ENCODE measurements around the gene VENTX. TPM values are rescaled to one million over a fixed set of nuclear protein-coding genes. Genes with fewer than 3 reads are reported as not detected.

The VENTX gene
- total and polyA plus RNA-seq, 2 of the 4 experiments (the other 2 are of a cell fraction): not detected

DNA sequence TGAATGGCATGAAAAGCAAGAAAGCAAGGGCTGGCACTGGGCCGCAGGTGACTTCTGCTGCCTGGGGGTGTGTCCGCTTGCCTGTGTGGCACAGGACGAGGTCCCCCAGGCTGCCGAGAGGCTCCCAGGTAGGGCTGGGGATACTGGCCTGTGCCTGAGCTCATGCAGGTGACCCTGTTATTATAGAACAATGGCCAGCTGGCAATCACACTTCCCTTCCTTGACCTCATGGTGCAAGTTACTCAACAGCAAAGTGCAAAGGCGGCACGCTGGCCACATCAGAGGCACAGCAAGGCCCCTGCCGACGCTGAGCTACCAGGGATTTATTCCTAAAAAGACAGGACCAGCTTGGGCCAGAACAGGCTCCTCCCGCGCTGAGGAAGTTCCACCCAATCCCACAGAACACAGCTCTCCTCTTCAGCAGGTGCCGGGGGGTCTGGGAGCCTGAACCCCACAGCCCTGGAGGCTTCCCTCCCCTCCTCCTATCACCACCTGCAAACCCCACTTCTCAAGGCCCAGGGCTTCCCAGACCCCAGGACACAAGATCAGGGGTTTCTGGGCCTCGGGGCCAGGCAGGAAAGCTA lies 40.4 kb downstream of the VENTX start:
- Histone ChIP-seq H3K79me1 (ENCODE audit: low read depth in 1 of 2, low read length in 2 of 2) (peaks cover 0 to 3% of the 10 kb centered on the region in 2 experiments; a peak in 1 of 4 replicates), H4K91ac (ENCODE audit: insufficient read depth, low read depth, low read length) (no peak overlapping the region), H3K56ac (ENCODE audit: extremely low read depth, insufficient read depth, low read length) (no peak overlapping the region), H3K9me1 (ENCODE audit: insufficient read depth, low read length) (0 out of 2 replicates have a peak, but pooled peaks cover 4% of the 10 kb centered on the region), H2AFZ (replicated peaks; ENCODE audit: low read length, poor library complexity) (peak overlapping the region; percentile 75), H3K27me3 (ENCODE audit: control insufficient read depth, insufficient read depth, low read length) (peaks cover 9% of the 10 kb centered on the region), H3K14ac (replicated peaks; ENCODE audit: low read depth, low read length) (no peak overlapping the region), H2BK5ac (ENCODE audit: low read depth, low read length, poor library complexity, severe bottlenecking) (no peak overlapping the region), H3K4me1 (ENCODE audit: control insufficient read depth, insufficient read depth, low read length) (peaks cover 10% of the 10 kb centered on the region), H2AK9ac (replicated peaks; ENCODE audit: low read depth, low read length, poor library complexity) (no peak overlapping the region), H3K18ac (ENCODE audit: low read depth, low read length) (no peak overlapping the region), H3K4ac (ENCODE audit: low read depth, low read length) (no peak overlapping the region), H2AK5ac (ENCODE audit: low read depth, low read length) (0 out of 2 replicates have a peak overlapping the region, but pooled peaks have one; percentile 9), H2BK15ac (ENCODE audit: low read depth, low read length) (no peak overlapping the region), H4K20me1 (ENCODE audit: insufficient read depth, low read length) (peaks cover 7% of the 10 kb centered on the region; the same call in 1 of the 2 replicates), H3K4me2 (ENCODE audit: low read depth, low read length) (no peak overlapping the region), H4K5ac (ENCODE audit: low read depth, low read length) (no peak overlapping the region), H3K9me3 (ENCODE audit: control insufficient read depth, insufficient read depth, low read length) (no peaks in the 10 kb centered on the region), H2BK120ac (ENCODE audit: low read depth, low read length) (no peak overlapping the region), H2BK20ac (ENCODE audit: low read depth, low read length) (no peak overlapping the region), H3K27ac (ENCODE audit: insufficient read depth, low read length) (no peak overlapping the region), H3K23ac (ENCODE audit: low read depth, low read length) (no peak overlapping the region), H3K4me3 (ENCODE audit: insufficient read depth, low read depth, low read length) (no peak overlapping the region), H3K36me3 (ENCODE audit: control insufficient read depth, insufficient read depth, low read length) (peaks cover 33% of the 10 kb centered on the region), H3K9ac (ENCODE audit: low read depth, low read length) (no peak overlapping the region), H4K8ac (ENCODE audit: low read depth in 2 of 2, low read length in 2 of 2) (no peak overlapping the region)
- 67% methylated on average over 1 of the region's 12 CpGs; no CpG with 5 or more reads in 1 of the 2 experiments for WGBS, 2 experiments (ENCODE audit: extremely low coverage in 2 of 2, insufficient read length in 1 of 2)
- ChIA-PET POLR2A (ENCODE audit: unreplicated experiment) (no interaction called here), CTCF (no interaction called here)
- intact Hi-C loops (cut with micrococcal nuclease) (no loop called here), in situ Hi-C loops (cut with MboI; ENCODE audit: low sequenced_read_pairs) (no loop called here), dilution Hi-C loops (cut with HindIII; ENCODE audit: low sequenced_read_pairs, unreplicated experiment) (no loop called here)
- no peak for DNase-seq
- ATAC-seq (ENCODE audit: low read depth): no peak
- BruUV-seq (replicated peaks): no TSS peak
- TF ChIP-seq SMC3 (IDR thresholded peaks at IDR 0.05; ENCODE audit: low read depth, low read length) (no peak), NFE2L2 (IDR thresholded peaks at IDR 0.05; ENCODE audit: low read depth, low read length) (no peak), RCOR1 (IDR thresholded peaks at IDR 0.05; ENCODE audit: insufficient replicate concordance, low read length) (no peak), BHLHE40 (IDR thresholded peaks at IDR 0.05; ENCODE audit: low read depth, low read length) (no peak)
